Activated CD8-positive, alpha-beta T cell treated with anti-CD3 and anti-CD28 coated beads for 36 hours (primary cell): Measurements from ENCODE around the gene TMCC1. TPM values are rescaled to one million over a fixed set of nuclear protein-coding genes. Genes with fewer than 3 reads are reported as not detected.

Experiments used
- ATAC-seq: fragments of 200-7000 bp; cut with Tn5 transposase; one replicate; pipeline ENCODE4 v1.10.0; 2021; ENCODE audit warnings: mild to moderate bottlenecking, moderate library complexity
- CTCF ChIA-PET: fragments of 350-600 bp; sonication (Branson Sonifier 250); formaldehyde crosslinking; loops from one replicate; lab custom pipeline; 2021; ENCODE audit warnings: antibody characterized with exemption; lab: Charles Lee
- POLR2A ChIA-PET: fragments of 350-600 bp; sonication (Branson Sonifier 250); formaldehyde crosslinking; loops from one replicate; lab custom pipeline; 2021; ENCODE audit warnings: antibody characterized with exemption; lab: Charles Lee
- DNase-seq: peaks from one replicate; pipeline ENCODE4 v3.0.0-alpha.2; 2020
- H3K27ac Mint-ChIP-seq: one replicate; pipeline ENCODE4 v1.8.0; 2021; ENCODE audit warnings: mild to moderate bottlenecking, mixed read lengths
- H3K27me3 Mint-ChIP-seq: one replicate; pipeline ENCODE4 v1.8.0; 2021; ENCODE audit warnings: mixed read lengths
- H3K36me3 Mint-ChIP-seq: one replicate; pipeline ENCODE4 v1.8.0; 2021; ENCODE audit warnings: low read depth, mixed read lengths
- H3K4me1 Mint-ChIP-seq: one replicate; pipeline ENCODE4 v1.8.0; 2021; ENCODE audit warnings: low read depth, mixed read lengths
- H3K4me3 Mint-ChIP-seq: one replicate; pipeline ENCODE4 v1.8.0; 2021; ENCODE audit warnings: mild to moderate bottlenecking, moderate library complexity, mixed read lengths
- H3K9me3 Mint-ChIP-seq: one replicate; pipeline ENCODE4 v1.8.0; 2021; ENCODE audit warnings: mixed read lengths
- intact Hi-C: fragments of 100-400 bp; cut with micrococcal nuclease; formaldehyde crosslinking; loops from one replicate; pipeline ENCODE4 v1.10.0; 2022
- total RNA-seq, 2 experiments: library from RNA; stranded (reverse); gene quantifications; one replicate each; pipeline ENCODE4 v1.2.3, GENCODE V29; 2021
- TF ChIP-seq, protein P1 (sequence below): fragments of 200-600 bp; IDR thresholded peaks from one replicate; pipeline ENCODE4 v1.8.0; 2022; ENCODE audit warnings: antibody characterized with exemption, mild to moderate bottlenecking

TMCC1 gene
- total RNA-seq, 2 experiments from 2014 or later = 14.1 to 18.0 TPM

DNA sequence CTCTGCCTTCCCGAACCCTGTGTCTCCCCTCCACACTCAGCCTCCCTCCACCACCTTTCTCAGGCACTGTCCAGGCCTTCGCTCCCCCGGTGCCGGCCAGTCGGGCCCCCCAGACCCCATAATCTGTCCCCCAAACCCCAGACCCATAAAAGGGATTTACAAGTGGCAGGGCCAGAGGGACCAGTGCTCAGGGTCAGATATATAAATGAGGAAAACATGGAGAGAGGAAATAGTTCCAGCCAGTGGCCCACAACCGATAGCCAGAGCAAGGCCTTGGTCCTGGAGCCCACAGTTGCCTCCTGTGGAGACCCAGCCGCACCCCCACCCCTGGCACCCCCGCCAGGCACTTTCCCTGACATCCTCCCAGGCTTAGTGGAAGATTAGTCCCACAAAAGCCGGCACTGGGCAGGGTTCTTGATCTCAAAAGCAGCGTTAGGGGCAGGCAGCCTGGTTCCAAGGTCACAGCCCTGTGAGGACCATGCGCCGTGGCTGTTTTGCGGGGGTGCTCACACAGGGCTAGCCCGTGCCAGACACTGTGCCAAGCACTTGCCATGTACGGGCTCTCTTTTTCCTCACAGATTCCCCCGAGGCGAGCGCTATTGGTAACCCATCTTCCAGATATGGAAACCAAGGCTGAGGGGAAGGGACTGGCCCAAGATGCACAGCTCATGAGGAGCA lies 286.0 kb downstream of the TMCC1 start:
- Mint-ChIP-seq H3K36me3 (peaks cover 1% of the 10 kb centered on the region), H3K4me3 (peak overlapping the region; percentile 75), H3K4me1 (peaks cover 2% of the 10 kb centered on the region), H3K9me3 (no peaks in the 10 kb centered on the region), H3K27ac (no peak overlapping the region), H3K27me3 (peaks cover 31% of the 10 kb centered on the region)
- TF ChIP-seq, protein P1, sequence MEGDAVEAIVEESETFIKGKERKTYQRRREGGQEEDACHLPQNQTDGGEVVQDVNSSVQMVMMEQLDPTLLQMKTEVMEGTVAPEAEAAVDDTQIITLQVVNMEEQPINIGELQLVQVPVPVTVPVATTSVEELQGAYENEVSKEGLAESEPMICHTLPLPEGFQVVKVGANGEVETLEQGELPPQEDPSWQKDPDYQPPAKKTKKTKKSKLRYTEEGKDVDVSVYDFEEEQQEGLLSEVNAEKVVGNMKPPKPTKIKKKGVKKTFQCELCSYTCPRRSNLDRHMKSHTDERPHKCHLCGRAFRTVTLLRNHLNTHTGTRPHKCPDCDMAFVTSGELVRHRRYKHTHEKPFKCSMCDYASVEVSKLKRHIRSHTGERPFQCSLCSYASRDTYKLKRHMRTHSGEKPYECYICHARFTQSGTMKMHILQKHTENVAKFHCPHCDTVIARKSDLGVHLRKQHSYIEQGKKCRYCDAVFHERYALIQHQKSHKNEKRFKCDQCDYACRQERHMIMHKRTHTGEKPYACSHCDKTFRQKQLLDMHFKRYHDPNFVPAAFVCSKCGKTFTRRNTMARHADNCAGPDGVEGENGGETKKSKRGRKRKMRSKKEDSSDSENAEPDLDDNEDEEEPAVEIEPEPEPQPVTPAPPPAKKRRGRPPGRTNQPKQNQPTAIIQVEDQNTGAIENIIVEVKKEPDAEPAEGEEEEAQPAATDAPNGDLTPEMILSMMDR = no peak
- intact Hi-C loops = no loop called here
- CTCF ChIA-PET = interaction anchor here (0.6 to 1.5 kb wide), 2 partner anchors 31 to 96 kb away, joined by 3 to 4 read pairs; no protein-coding TSS in a partner anchor
- DNase-seq = no peak
- POLR2A ChIA-PET = interaction anchor here (1.3 kb wide), 1 partner anchor 20 kb away, joined by 5 read pairs; no protein-coding TSS in a partner anchor
- ATAC-seq = no peak

DNA sequence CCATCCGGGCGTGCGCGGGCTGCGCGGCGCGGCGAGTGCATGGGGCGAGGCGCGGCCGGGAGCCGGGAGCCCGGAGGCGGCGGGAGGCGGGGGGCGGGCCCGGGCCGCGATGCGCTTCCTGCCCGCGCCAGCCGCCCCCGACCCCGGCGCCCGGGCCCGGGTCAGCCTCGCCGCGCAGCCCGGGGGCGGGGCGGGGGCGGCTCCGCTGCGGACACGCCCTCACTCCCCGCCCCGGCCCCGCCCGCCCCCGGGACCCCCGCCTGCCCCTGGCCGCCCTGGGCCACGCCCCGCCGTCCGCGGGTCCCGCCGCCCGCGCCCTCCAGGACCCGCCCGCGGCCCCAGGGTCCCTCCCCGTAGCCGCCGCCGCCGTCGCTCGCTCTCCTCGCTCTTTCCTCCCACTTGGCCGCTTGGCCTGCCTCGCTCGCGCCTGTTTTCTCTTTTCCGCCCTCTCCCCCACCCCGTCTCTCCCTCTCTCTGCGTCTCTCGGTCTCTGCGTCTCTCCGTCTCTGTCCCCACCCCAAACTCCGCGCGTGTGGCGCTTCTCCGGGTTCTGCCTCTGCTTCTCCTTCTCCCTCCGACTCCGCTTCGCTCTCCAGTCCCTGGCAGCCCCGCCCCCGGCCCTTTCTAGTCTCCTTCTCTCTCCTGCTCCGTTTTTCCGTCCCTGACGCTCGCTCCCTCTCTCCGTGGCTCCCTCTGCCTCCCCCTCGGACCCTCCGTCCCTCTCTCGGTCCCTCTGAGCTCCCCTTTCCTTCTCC lies 286.7 kb downstream of the TMCC1 start, which contains the start of gene PLXND1:
Gene PLXND1 (minus strand): TSS at position 41 of the 755 bp plus-strand sequence. CDS start 37 bp downstream, at position 4.
- ChIA-PET CTCF (interaction anchor here (0.6 to 2.0 kb wide), 4 partner anchors 12 to 232 kb away, joined by 3 to 7 read pairs (median 4); no protein-coding TSS in a partner anchor), POLR2A (interaction anchor here (1.1 to 1.3 kb wide), 2 partner anchors 13 to 21 kb away, joined by 4 to 5 read pairs; no protein-coding TSS in a partner anchor)
- H3K4me1 Mint-ChIP-seq = peaks cover 2% of the 10 kb centered on the region
- DNase-seq = peak; percentile 45
- TF ChIP-seq, protein P1 = no peak
- intact Hi-C loops = no loop called here
- peak within 1 kb of the TSS; percentile 72 for H3K27ac Mint-ChIP-seq
- peaks cover 1% of the 10 kb centered on the region for H3K36me3 Mint-ChIP-seq
- no peaks in the 10 kb centered on the region for H3K9me3 Mint-ChIP-seq
- peak; percentile 59 for ATAC-seq
- peaks cover 31% of the 10 kb centered on the region for H3K27me3 Mint-ChIP-seq
- peak within 1 kb of the TSS; percentile 75 for H3K4me3 Mint-ChIP-seq

DNA sequence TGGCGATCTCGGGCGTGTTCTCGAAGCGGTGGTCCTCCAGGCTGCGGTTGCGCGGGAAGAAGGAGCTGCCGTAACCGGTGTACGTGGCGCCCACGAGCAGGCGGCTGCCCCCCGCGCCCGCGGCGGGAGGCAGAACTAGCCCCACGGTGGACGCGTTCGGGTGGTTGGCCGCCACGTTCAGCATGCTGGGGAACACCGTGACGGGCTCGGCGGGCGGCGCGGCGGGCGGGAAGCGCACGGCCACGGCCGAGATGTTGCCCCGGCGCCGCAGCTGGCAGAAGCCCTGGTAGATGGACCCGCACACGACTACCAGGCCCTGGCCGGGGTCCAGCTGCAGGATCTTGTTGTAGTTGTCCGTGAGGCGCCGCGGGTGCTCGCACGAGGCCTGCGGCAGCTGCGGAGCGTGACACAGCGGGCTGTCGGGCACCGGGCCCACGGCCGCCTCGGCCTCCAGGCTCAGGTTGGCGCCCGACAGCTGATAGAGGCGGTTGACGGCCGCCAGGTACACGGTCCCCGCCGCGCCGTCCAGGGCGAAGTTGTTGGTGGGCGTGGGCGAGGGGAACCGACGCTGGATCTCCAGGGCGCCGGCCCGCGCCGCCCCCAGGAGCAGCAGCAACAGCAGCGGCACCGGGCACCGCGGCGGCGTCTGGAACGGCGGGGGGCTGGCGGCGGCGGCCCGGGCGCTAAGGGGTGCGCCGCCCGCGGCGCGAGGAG lies 287.4 kb downstream of the TMCC1 start:
- TF ChIP-seq, protein P1 = no peak
- H3K27me3 Mint-ChIP-seq = peaks cover 31% of the 10 kb centered on the region
- H3K4me1 Mint-ChIP-seq = peaks cover 2% of the 10 kb centered on the region
- DNase-seq (peak; percentile 22), ATAC-seq (peak; percentile 13)
- POLR2A ChIA-PET = interaction anchor here (1.0 to 1.1 kb wide), 2 partner anchors 10 to 12 kb away, joined by 4 read pairs; no protein-coding TSS in a partner anchor
- H3K9me3 Mint-ChIP-seq = no peaks in the 10 kb centered on the region
- intact Hi-C loops = no loop called here
- H3K36me3 Mint-ChIP-seq = peaks cover 1% of the 10 kb centered on the region
- CTCF ChIA-PET = interaction anchor here (0.9 to 2.0 kb wide), 6 partner anchors 10 to 231 kb away, joined by 3 to 7 read pairs (median 4); no protein-coding TSS in a partner anchor
- no peak overlapping the region for H3K27ac Mint-ChIP-seq
- peak overlapping the region; percentile 75 for H3K4me3 Mint-ChIP-seq

GRCh38 chr3:129605203-129605921 lies 288.1 kb downstream of the TMCC1 start:
- Mint-ChIP-seq H3K4me3 (peak overlapping the region; percentile 75), H3K36me3 (peaks cover 1% of the 10 kb centered on the region), H3K27ac (no peak overlapping the region), H3K9me3 (no peaks in the 10 kb centered on the region), H3K4me1 (peaks cover 2% of the 10 kb centered on the region), H3K27me3 (peaks cover 31% of the 10 kb centered on the region)
- intact Hi-C loops = no loop called here
- TF ChIP-seq, protein P1 = no peak
- DNase-seq (peak; percentile 52), ATAC-seq (peak; percentile 60)
- ChIA-PET POLR2A (interaction anchor here (1.0 to 1.1 kb wide), 2 partner anchors 9 to 11 kb away, joined by 4 read pairs; no protein-coding TSS in a partner anchor), CTCF (interaction anchor here (0.5 to 2.0 kb wide), 7 partner anchors 9 to 320 kb away, joined by 3 to 7 read pairs (median 4); no protein-coding TSS in a partner anchor)
